Fibroblast of mammary gland (primary cell): ENCODE data around the gene MSX1.
"Not testable (repeated sequence)": the region's sequence is repeated elsewhere in the genome, so short reads cannot be mapped to it uniquely, and the experiment has no call there.

Experiments used
- DNase-seq: peaks from one replicate; pipeline ENCODE4 v3.0.0-alpha.2; 2010; ENCODE audit warnings: low read depth
- H3K4me3 ChIP-seq: 2 replicates; pipeline ENCODE4 v1.5.1; 2011; ENCODE audit warnings: low read depth, mild to moderate bottlenecking, low read length, moderate library complexity; ENCODE audit not compliant: control insufficient read depth
- CTCF ChIP-seq: conservative IDR thresholded peaks from 2 replicates; pipeline ENCODE4 v1.5.1; 2011; ENCODE audit warnings: low read depth, low read length, inconsistent platforms; ENCODE audit not compliant: control insufficient read depth, insufficient read depth

The MSX1 gene

GRCh38 chr4:4820261-4820660, 39.2 kb upstream of the MSX1 start:
- no peak for TF ChIP-seq CTCF
- H3K4me3 ChIP-seq = no peak overlapping the region
- DNase-seq = no peak

- no peak for DNase-seq
- no peak overlapping the region for H3K4me3 ChIP-seq
- TF ChIP-seq CTCF = no peak
Observed at GRCh38 chr4:4820739-4821138, 38.7 kb upstream of the MSX1 start.

GRCh38 chr4:4821577-4821976, 37.9 kb upstream of the MSX1 start:
- TF ChIP-seq CTCF = no peak
- no peak overlapping the region for H3K4me3 ChIP-seq
- DNase-seq = no peak

GRCh38 chr4:4822286-4822685, 37.2 kb upstream of the MSX1 start:
- DNase-seq, H3K4me3 ChIP-seq: not testable (repeated sequence)

GRCh38 chr4:4823621-4824162, 35.8 kb upstream of the MSX1 start:
- TF ChIP-seq CTCF = no peak
- no peak overlapping the region for H3K4me3 ChIP-seq
- no peak for DNase-seq

- TF ChIP-seq CTCF = no peak
- H3K4me3 ChIP-seq = no peak overlapping the region
- no peak for DNase-seq
Observed at GRCh38 chr4:4824232-4824631, 35.2 kb upstream of the MSX1 start.

GRCh38 chr4:4825431-4825830, 34.0 kb upstream of the MSX1 start:
- no peak overlapping the region for H3K4me3 ChIP-seq
- DNase-seq = no peak
- TF ChIP-seq CTCF = no peak
